ENCODE results near the gene SLC1A7.

GRCh38 chr1:53087332-53088285 lies 54.8 kb downstream of the SLC1A7 start:
- TF ChIP-seq CTCF (IDR thresholded peaks at IDR 0.05) = no peak
- TF ChIP-seq POLR2AphosphoS5 (IDR thresholded peaks at IDR 0.05; ENCODE audit: low read depth, low read length) = no peak
- no peak for TF ChIP-seq REST (IDR thresholded peaks at IDR 0.05; ENCODE audit: insufficient read depth in 1 of 2, low read depth in 2 of 2, low read length in 1 of 2)
- TF ChIP-seq SIN3A (IDR thresholded peaks at IDR 0.05; ENCODE audit: borderline replicate concordance, insufficient read depth, low read depth, low read length) = no peak
